ENCODE data around the gene SLC17A5.
"Not testable (repeated sequence)": the region's sequence is repeated elsewhere in the genome, so short reads cannot be mapped to it uniquely, and the experiment has no call there.

The SLC17A5 gene

GRCh38 chr6:73630401-73630800 is 23.4 kb downstream of the SLC17A5 start:
- Histone ChIP-seq H3K9ac (ENCODE audit: low read length) (no peak overlapping the region), H4K12ac (ENCODE audit: low read depth, low read length) (no peak overlapping the region), H3K18ac (ENCODE audit: low read length) (no peak overlapping the region), H4K8ac (ENCODE audit: low read depth, low read length) (no peak overlapping the region), H2BK5ac (ENCODE audit: low read depth, low read length, poor library complexity) (no peak overlapping the region), H3K79me2 (ENCODE audit: control insufficient read depth, insufficient read depth, low read length, poor library complexity) (no peaks in the 10 kb centered on the region), H3K23ac (ENCODE audit: low read length) (no peak overlapping the region), H3K4me1 (ENCODE audit: control insufficient read depth in 1 of 2, insufficient read depth in 2 of 2, low read length in 2 of 2) (peaks cover 0 to 3% of the 10 kb centered on the region in 2 experiments), H3K9me3 (ENCODE audit: insufficient read depth, low read depth, low read length) (no peaks in the 10 kb centered on the region), H2AK5ac (ENCODE audit: low read length) (no peak overlapping the region), H3K36me3 (ENCODE audit: control insufficient read depth in 1 of 2, insufficient read depth in 2 of 2, low read length in 2 of 2) (peaks cover 1 to 5% of the 10 kb centered on the region in 2 experiments), H2BK12ac (ENCODE audit: low read length) (no peak overlapping the region), H4K91ac (ENCODE audit: low read depth, low read length) (no peak overlapping the region), H3K4me2 (ENCODE audit: low read length) (no peak overlapping the region), H3K4ac (ENCODE audit: low read depth, low read length) (no peak overlapping the region), H2BK120ac (ENCODE audit: insufficient read depth, low read length, poor library complexity) (no peak overlapping the region), H3K14ac (ENCODE audit: low read length) (no peak overlapping the region), H3K27me3 (ENCODE audit: insufficient read depth, low read length) (no peaks in the 10 kb centered on the region), H3K4me3 (ENCODE audit: low read depth, low read length) (no peak overlapping the region), H3K79me1 (ENCODE audit: low read length) (no peaks in the 10 kb centered on the region), H3K27ac (ENCODE audit: low read depth, low read length) (no peak overlapping the region), H2AFZ (ENCODE audit: insufficient read depth, low read length, poor library complexity) (no peak overlapping the region)
- no CpG with 5 or more reads among the region's 4 CpGs for WGBS (ENCODE audit: extremely low coverage, insufficient coverage, insufficient read length)
- DNase-seq: no peak

DNA sequence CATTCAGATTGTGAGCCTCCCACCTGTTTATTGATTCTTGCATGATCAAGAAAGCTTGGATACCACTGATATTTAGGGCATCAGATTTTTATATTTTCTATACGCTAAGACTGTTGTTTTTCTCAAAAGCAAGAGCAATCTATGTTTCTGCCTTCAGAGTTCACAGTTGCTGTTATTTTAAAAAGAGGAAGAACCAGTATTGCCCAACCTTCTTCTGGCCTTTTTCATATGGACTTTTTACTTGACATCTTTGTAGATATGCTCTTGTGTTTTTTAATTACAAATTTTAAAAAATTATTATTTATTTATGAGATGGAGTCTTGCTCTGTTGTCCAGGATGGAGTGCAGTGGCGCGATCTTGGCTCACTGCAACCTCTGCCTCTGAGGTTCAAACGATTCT is 28.9 kb downstream of the SLC17A5 start:
- Histone ChIP-seq H3K9ac (ENCODE audit: low read length) (no peak overlapping the region), H3K79me2 (ENCODE audit: control insufficient read depth, insufficient read depth, low read length, poor library complexity) (no peaks in the 10 kb centered on the region), H2BK12ac (ENCODE audit: low read length) (no peak overlapping the region), H3K4me1 (ENCODE audit: control insufficient read depth in 1 of 2, insufficient read depth in 2 of 2, low read length in 2 of 2) (no peaks in the 10 kb centered on the region), H3K4ac (ENCODE audit: low read depth, low read length) (no peak overlapping the region), H4K8ac (ENCODE audit: low read depth, low read length) (no peak overlapping the region), H4K91ac (ENCODE audit: low read depth, low read length) (no peak overlapping the region), H2AFZ (ENCODE audit: insufficient read depth, low read length, poor library complexity) (no peak overlapping the region), H3K27me3 (ENCODE audit: insufficient read depth, low read length) (no peaks in the 10 kb centered on the region), H4K12ac (ENCODE audit: low read depth, low read length) (no peak overlapping the region), H3K79me1 (ENCODE audit: low read length) (no peaks in the 10 kb centered on the region), H3K14ac (ENCODE audit: low read length) (no peak overlapping the region), H3K18ac (ENCODE audit: low read length) (no peak overlapping the region), H3K27ac (ENCODE audit: low read depth, low read length) (no peak overlapping the region), H3K23ac (ENCODE audit: low read length) (no peak overlapping the region), H2AK5ac (ENCODE audit: low read length) (no peak overlapping the region), H3K4me3 (ENCODE audit: low read depth, low read length) (no peak overlapping the region), H2BK5ac (ENCODE audit: low read depth, low read length, poor library complexity) (no peak overlapping the region), H3K4me2 (ENCODE audit: low read length) (no peak overlapping the region), H3K9me3 (ENCODE audit: insufficient read depth, low read depth, low read length) (no peaks in the 10 kb centered on the region), H2BK120ac (ENCODE audit: insufficient read depth, low read length, poor library complexity) (no peak overlapping the region), H3K36me3 (ENCODE audit: control insufficient read depth in 1 of 2, insufficient read depth in 2 of 2, low read length in 2 of 2) (peaks cover 0 to 1% of the 10 kb centered on the region in 2 experiments)
- WGBS (ENCODE audit: extremely low coverage, insufficient coverage, insufficient read length): no CpG with 5 or more reads among the region's 4 CpGs
- no peak for DNase-seq

GRCh38 chr6:73623480-73623879 is 30.3 kb downstream of the SLC17A5 start:
- DNase-seq; H2AFZ ChIP-seq (ENCODE audit: insufficient read depth, low read length, poor library complexity); H4K8ac ChIP-seq (ENCODE audit: low read depth, low read length); H3K36me3 ChIP-seq (ENCODE audit: control insufficient read depth in 1 of 2, insufficient read depth in 2 of 2, low read length in 2 of 2); H3K27ac ChIP-seq (ENCODE audit: low read depth, low read length); H4K91ac ChIP-seq (ENCODE audit: low read depth, low read length); H2AK5ac ChIP-seq (ENCODE audit: low read length); H2BK120ac ChIP-seq (ENCODE audit: insufficient read depth, low read length, poor library complexity); H3K79me2 ChIP-seq (ENCODE audit: control insufficient read depth, insufficient read depth, low read length, poor library complexity); H3K23ac ChIP-seq (ENCODE audit: low read length); H3K4ac ChIP-seq (ENCODE audit: low read depth, low read length); H3K18ac ChIP-seq (ENCODE audit: low read length); H4K12ac ChIP-seq (ENCODE audit: low read depth, low read length); H2BK12ac ChIP-seq (ENCODE audit: low read length); H3K27me3 ChIP-seq (ENCODE audit: insufficient read depth, low read length); H3K79me1 ChIP-seq (ENCODE audit: low read length); H3K4me3 ChIP-seq (ENCODE audit: low read depth, low read length); H3K9ac ChIP-seq (ENCODE audit: low read length); H3K14ac ChIP-seq (ENCODE audit: low read length); H3K9me3 ChIP-seq (ENCODE audit: insufficient read depth, low read depth, low read length); H3K4me2 ChIP-seq (ENCODE audit: low read length); H2BK5ac ChIP-seq (ENCODE audit: low read depth, low read length, poor library complexity); H3K4me1 ChIP-seq (ENCODE audit: control insufficient read depth in 1 of 2, insufficient read depth in 2 of 2, low read length in 2 of 2): not testable (repeated sequence)
- WGBS (ENCODE audit: extremely low coverage, insufficient coverage, insufficient read length): no CpG with 5 or more reads among the region's 8 CpGs

DNA sequence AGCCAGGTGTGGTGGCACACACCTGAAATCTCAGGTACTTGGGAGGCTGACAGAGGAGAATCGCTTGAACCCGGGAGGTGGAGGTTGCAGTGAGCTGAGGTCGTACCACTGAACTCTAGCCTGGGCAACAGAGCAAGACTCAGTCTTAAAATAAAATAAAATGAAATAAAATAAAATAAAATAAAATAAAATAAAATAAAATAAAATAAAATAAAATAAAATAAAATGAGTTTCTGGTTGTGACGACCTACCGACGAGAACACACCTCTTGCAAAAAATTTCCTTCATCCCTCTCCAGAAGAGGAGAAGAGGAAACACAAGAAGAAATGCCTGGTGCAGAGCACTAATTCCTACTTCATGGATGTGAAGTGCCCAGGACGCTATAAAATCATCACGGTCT is 35.7 kb downstream of the SLC17A5 start:
- not testable (repeated sequence) for DNase-seq; H3K79me2 ChIP-seq (ENCODE audit: control insufficient read depth, insufficient read depth, low read length, poor library complexity); H3K14ac ChIP-seq (ENCODE audit: low read length); H2BK120ac ChIP-seq (ENCODE audit: insufficient read depth, low read length, poor library complexity); H3K4me2 ChIP-seq (ENCODE audit: low read length); H3K9me3 ChIP-seq (ENCODE audit: insufficient read depth, low read depth, low read length); H3K4ac ChIP-seq (ENCODE audit: low read depth, low read length); H3K4me1 ChIP-seq (ENCODE audit: control insufficient read depth in 1 of 2, insufficient read depth in 2 of 2, low read length in 2 of 2); H3K4me3 ChIP-seq (ENCODE audit: low read depth, low read length); H2AFZ ChIP-seq (ENCODE audit: insufficient read depth, low read length, poor library complexity); H3K18ac ChIP-seq (ENCODE audit: low read length); H4K91ac ChIP-seq (ENCODE audit: low read depth, low read length); H3K9ac ChIP-seq (ENCODE audit: low read length); H3K27ac ChIP-seq (ENCODE audit: low read depth, low read length); H2BK5ac ChIP-seq (ENCODE audit: low read depth, low read length, poor library complexity); H4K12ac ChIP-seq (ENCODE audit: low read depth, low read length); H3K79me1 ChIP-seq (ENCODE audit: low read length); H2BK12ac ChIP-seq (ENCODE audit: low read length); H2AK5ac ChIP-seq (ENCODE audit: low read length); H3K23ac ChIP-seq (ENCODE audit: low read length); H4K8ac ChIP-seq (ENCODE audit: low read depth, low read length); H3K36me3 ChIP-seq (ENCODE audit: control insufficient read depth in 1 of 2, insufficient read depth in 2 of 2, low read length in 2 of 2); H3K27me3 ChIP-seq (ENCODE audit: insufficient read depth, low read length)
- no CpG with 5 or more reads among the region's 8 CpGs for WGBS (ENCODE audit: extremely low coverage, insufficient coverage, insufficient read length)

Measured in trophoblast cell (in vitro differentiated cells and primary cell).